Measurements from ENCODE around the gene VWF. TPM values are rescaled to one million over a fixed set of nuclear protein-coding genes. Genes with fewer than 3 reads are reported as not detected.

The VWF gene
- total RNA-seq, 2 donors from 2014 or later = 248 to 476 TPM

DNA sequence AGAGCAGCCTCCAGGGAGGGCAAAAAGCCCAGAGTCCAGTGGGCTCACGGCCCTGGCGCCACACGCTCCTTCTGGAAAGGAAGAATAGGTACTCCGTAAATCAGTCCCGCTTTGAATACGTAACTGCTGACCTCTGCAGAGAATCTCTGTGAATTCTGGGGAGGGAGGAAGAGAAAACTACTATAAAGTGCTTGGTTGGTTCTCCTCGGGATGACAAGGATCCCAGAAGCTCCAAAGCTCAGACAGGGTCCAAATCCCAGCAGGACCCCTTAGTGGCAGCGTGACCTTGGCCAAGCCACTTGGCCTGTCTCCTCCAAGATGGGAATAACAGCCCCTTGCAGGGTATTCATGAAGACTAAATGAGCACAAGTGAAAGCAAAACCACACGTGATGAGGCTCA, 211.1 kb downstream of the VWF start:
- no peak overlapping the region for H3K4me3 Mint-ChIP-seq
- Histone ChIP-seq H3K27ac (ENCODE audit: low read depth, low read length) (no peak overlapping the region), H3K4me3 (ENCODE audit: low read length) (no peak overlapping the region), H3K36me3 (ENCODE audit: control insufficient read depth, insufficient read depth, low read length) (no peaks in the 10 kb centered on the region), H3K9ac (ENCODE audit: extremely low read depth, low read length, poor library complexity, severe bottlenecking) (no peak overlapping the region), H3K9me3 (ENCODE audit: control insufficient read depth, low read length) (no peaks in the 10 kb centered on the region), H3K4me1 (ENCODE audit: control insufficient read depth, insufficient read depth, low read length) (no peaks in the 10 kb centered on the region), H3K27me3 (ENCODE audit: control insufficient read depth, insufficient read depth, low read length, poor library complexity, severe bottlenecking) (no peaks in the 10 kb centered on the region)
- no peaks in the 10 kb centered on the region for H3K9me3 Mint-ChIP-seq
- no peaks in the 10 kb centered on the region for H3K27me3 Mint-ChIP-seq (ENCODE audit: insufficient read depth)
- no peak for TF ChIP-seq CTCF (conservative IDR thresholded peaks at IDR 0.05)
- no peak overlapping the region for H3K27ac Mint-ChIP-seq
- H3K4me1 Mint-ChIP-seq = peaks cover 9% of the 10 kb centered on the region
- H3K36me3 Mint-ChIP-seq (ENCODE audit: low read depth) = peaks cover 29% of the 10 kb centered on the region
- no peak for DNase-seq
- 93 to 98% methylated on average over 8 to 9 of the region's 9 CpGs for WGBS, 2 experiments (ENCODE audit: insufficient coverage in 1 of 2, insufficient read length in 1 of 2)

- no peaks in the 10 kb centered on the region for H3K9me3 Mint-ChIP-seq
- Histone ChIP-seq H3K4me3 (ENCODE audit: low read length) (no peak overlapping the region), H3K36me3 (ENCODE audit: control insufficient read depth, insufficient read depth, low read length) (no peaks in the 10 kb centered on the region), H3K4me1 (ENCODE audit: control insufficient read depth, insufficient read depth, low read length) (no peaks in the 10 kb centered on the region), H3K9me3 (ENCODE audit: control insufficient read depth, low read length) (no peaks in the 10 kb centered on the region), H3K27me3 (ENCODE audit: control insufficient read depth, insufficient read depth, low read length, poor library complexity, severe bottlenecking) (no peaks in the 10 kb centered on the region), H3K27ac (ENCODE audit: low read depth, low read length) (no peak overlapping the region), H3K9ac (ENCODE audit: extremely low read depth, low read length, poor library complexity, severe bottlenecking) (no peak overlapping the region)
- H3K36me3 Mint-ChIP-seq (ENCODE audit: low read depth) = peaks cover 27% of the 10 kb centered on the region
- H3K4me1 Mint-ChIP-seq = peaks cover 9% of the 10 kb centered on the region
- no peak overlapping the region for H3K4me3 Mint-ChIP-seq
- no peaks in the 10 kb centered on the region for H3K27me3 Mint-ChIP-seq (ENCODE audit: insufficient read depth)
- DNase-seq = peak; percentile 96
- no peak overlapping the region for H3K27ac Mint-ChIP-seq
- peak; percentile 100 for TF ChIP-seq CTCF (conservative IDR thresholded peaks at IDR 0.05)
- WGBS, 2 experiments (ENCODE audit: insufficient coverage in 1 of 2, insufficient read length in 1 of 2) = 77 to 94% methylated on average over 7 to 19 of the region's 19 CpGs
Measured at GRCh38 chr12:5912437-5913334, 211.8 kb downstream of the VWF start.

GRCh38 chr12:5912011-5912410, 212.5 kb downstream of the VWF start:
- H3K27ac ChIP-seq (ENCODE audit: low read depth, low read length) = no peak overlapping the region
- 77 to 100% methylated on average over 2 to 3 of the region's 3 CpGs for whole genome bisulfite sequencing, 2 experiments (ENCODE audit: insufficient coverage in 1 of 2, insufficient read length in 1 of 2)
- DNase-seq = no peak
- H3K9me3 Mint-ChIP-seq = no peaks in the 10 kb centered on the region
- no peak for TF ChIP-seq CTCF (conservative IDR thresholded peaks at IDR 0.05)
- H3K4me3 ChIP-seq (ENCODE audit: low read length) = no peak overlapping the region
- no peak overlapping the region for H3K9ac ChIP-seq (ENCODE audit: extremely low read depth, low read length, poor library complexity, severe bottlenecking)
- H3K4me1 ChIP-seq (ENCODE audit: control insufficient read depth, insufficient read depth, low read length) = no peaks in the 10 kb centered on the region
- H3K27me3 Mint-ChIP-seq (ENCODE audit: insufficient read depth) = no peaks in the 10 kb centered on the region
- peaks cover 23% of the 10 kb centered on the region for H3K36me3 Mint-ChIP-seq (ENCODE audit: low read depth)
- peaks cover 9% of the 10 kb centered on the region for H3K4me1 Mint-ChIP-seq
- H3K4me3 Mint-ChIP-seq = no peak overlapping the region
- no peaks in the 10 kb centered on the region for H3K9me3 ChIP-seq (ENCODE audit: control insufficient read depth, low read length)
- H3K27ac Mint-ChIP-seq = no peak overlapping the region
- no peaks in the 10 kb centered on the region for H3K27me3 ChIP-seq (ENCODE audit: control insufficient read depth, insufficient read depth, low read length, poor library complexity, severe bottlenecking)
- no peaks in the 10 kb centered on the region for H3K36me3 ChIP-seq (ENCODE audit: control insufficient read depth, insufficient read depth, low read length)
